Urothelium cell line (cell line): ENCODE measurements around the gene NADSYN1.

Experiments
- DNase-seq: peaks from one replicate; pipeline ENCODE4 v3.0.0; 2011; ENCODE audit warnings: low spot score, mixed read lengths
- FAIRE-seq: peaks from 2 replicates; lab custom pipeline; 2011; peaks lifted over from hg19 to GRCh38; lab: Jason Lieb, UNC

The NADSYN1 gene

GRCh38 chr11:71472941-71473792 is 20.2 kb downstream of the NADSYN1 start:
- DNase-seq (no peak), FAIRE-seq (no peak)

GRCh38 chr11:71473793-71474080 is 20.7 kb downstream of the NADSYN1 start:
- FAIRE-seq (no peak), DNase-seq (no peak)

- DNase-seq, result no peak
- no peak for FAIRE-seq
These were observed 21.3 kb downstream of the NADSYN1 start for GRCh38 chr11:71474141-71474770.

- no peak for FAIRE-seq
- no peak for DNase-seq
These were observed 21.9 kb downstream of the NADSYN1 start for GRCh38 chr11:71474771-71475483.

GRCh38 chr11:71476031-71476430 is 23.0 kb downstream of the NADSYN1 start:
- DNase-seq (no peak), FAIRE-seq (no peak)

- FAIRE-seq (no peak), DNase-seq (no peak)
These were observed 24.1 kb downstream of the NADSYN1 start for GRCh38 chr11:71476926-71477640.

- DNase-seq (no peak), FAIRE-seq (no peak)
These were observed 24.9 kb downstream of the NADSYN1 start for GRCh38 chr11:71477641-71478527.

- DNase-seq (no peak), FAIRE-seq (no peak)
These were observed 25.5 kb downstream of the NADSYN1 start for GRCh38 chr11:71478528-71478840.

- FAIRE-seq (no peak), DNase-seq (no peak)
These were observed 28.3 kb downstream of the NADSYN1 start for GRCh38 chr11:71481101-71481960.

- DNase-seq (no peak), FAIRE-seq (no peak)
These were observed 29.2 kb downstream of the NADSYN1 start for GRCh38 chr11:71482216-71482615.

GRCh38 chr11:71482746-71483364 is 29.9 kb downstream of the NADSYN1 start:
- DNase-seq (no peak), FAIRE-seq (no peak)

GRCh38 chr11:71483692-71484091 is 30.7 kb downstream of the NADSYN1 start:
- DNase-seq (no peak), FAIRE-seq (peak; percentile 17)

GRCh38 chr11:71484248-71485062 is 31.5 kb downstream of the NADSYN1 start:
- DNase-seq (no peak), FAIRE-seq (peak; percentile 62)

GRCh38 chr11:71485063-71485399 is 32.0 kb downstream of the NADSYN1 start:
- no peak for DNase-seq
- no peak for FAIRE-seq

GRCh38 chr11:71485466-71485865 is 32.5 kb downstream of the NADSYN1 start:
- DNase-seq (no peak), FAIRE-seq (no peak)

- DNase-seq, result no peak
- no peak for FAIRE-seq
These were observed 33.3 kb downstream of the NADSYN1 start for GRCh38 chr11:71486320-71486719.

GRCh38 chr11:71488681-71489270 is 35.8 kb downstream of the NADSYN1 start:
- FAIRE-seq, result no peak

More at GRCh38 chr11:71488681-71489270, 35.8 kb downstream of the NADSYN1 start:
- no peak for DNase-seq
